Suprapubic skin (tissue), 4 donors: ENCODE measurements around the gene LGALS4. TPM values are rescaled to one million over a fixed set of nuclear protein-coding genes. Genes with fewer than 3 reads are reported as not detected.
"Not testable (repeated sequence)": the region's sequence is repeated elsewhere in the genome, so short reads cannot be mapped to it uniquely, and the experiment has no call there.

Source experiments
- DNase-seq, 2 donors: peaks; one replicate each; pipeline ENCODE4 v3.0.0-alpha.2; 2019; ENCODE audit warnings: low spot score in 2 of 2
- H3K27ac ChIP-seq: fragments of 200-600 bp; sonication (generic); one replicate; pipeline ENCODE4 v1.5.1; 2019
- H3K27me3 ChIP-seq: fragments of 200-600 bp; sonication (generic); one replicate; pipeline ENCODE4 v1.5.1; 2019
- H3K36me3 ChIP-seq: fragments of 200-600 bp; sonication (generic); one replicate; pipeline ENCODE4 v1.5.1; 2019
- H3K4me1 ChIP-seq: fragments of 200-600 bp; sonication (generic); one replicate; pipeline ENCODE4 v1.5.1; 2019
- H3K4me3 ChIP-seq: fragments of 200-600 bp; sonication (generic); one replicate; pipeline ENCODE4 v1.5.1; 2019; ENCODE audit warnings: mild to moderate bottlenecking
- H3K9me3 ChIP-seq: fragments of 200-600 bp; sonication (generic); one replicate; pipeline ENCODE4 v1.5.1; 2019
- EP300 ChIP-seq: sonication (generic); formaldehyde crosslinking; IDR thresholded peaks from one replicate; pipeline ENCODE4 v1.6.1; 2017; ENCODE audit warnings: antibody characterized with exemption
- POLR2A ChIP-seq, 2 donors: fragments of 450-650 bp; IDR thresholded peaks; one replicate each; pipeline ENCODE4 v1.6.1; 2017; ENCODE audit warnings: antibody characterized with exemption in 2 of 2, mild to moderate bottlenecking in 2 of 2, moderate library complexity in 2 of 2
- POLR2AphosphoS5 ChIP-seq, 3 donors: sonication (generic); formaldehyde crosslinking; IDR thresholded peaks; one replicate each; pipeline ENCODE4 v1.6.1; 2017; ENCODE audit warnings: antibody characterized with exemption in 3 of 3
- WGBS: methylation state at CpG from one replicate; pipeline ENCODE4 v1.1.5; 2018; 5-methylcytosine and 5-hydroxymethylcytosine counted together
- total RNA-seq, 4 donors: library from RNA; depleted of rRNA; stranded (reverse); fragments of >200 nt; gene quantifications; one replicate each; pipeline ENCODE4 v1.1.0, GENCODE V29; 2016
- TF ChIP-seq, protein P1 (sequence below), 2 donors: fragments of 200-600 bp in 1 of 2; fragments of 450-650 bp in 1 of 2; sonication (generic) in 1 of 2; IDR thresholded peaks; one replicate each; pipeline ENCODE4 v1.5.1; 2016 to 2019; ENCODE audit warnings: antibody characterized with exemption in 2 of 2, mild to moderate bottlenecking in 1 of 2, moderate library complexity in 1 of 2

LGALS4 gene
- total RNA-seq, 4 donors from 2014 or later = 0.39 to 8.2 (median 1.6) TPM

DNA sequence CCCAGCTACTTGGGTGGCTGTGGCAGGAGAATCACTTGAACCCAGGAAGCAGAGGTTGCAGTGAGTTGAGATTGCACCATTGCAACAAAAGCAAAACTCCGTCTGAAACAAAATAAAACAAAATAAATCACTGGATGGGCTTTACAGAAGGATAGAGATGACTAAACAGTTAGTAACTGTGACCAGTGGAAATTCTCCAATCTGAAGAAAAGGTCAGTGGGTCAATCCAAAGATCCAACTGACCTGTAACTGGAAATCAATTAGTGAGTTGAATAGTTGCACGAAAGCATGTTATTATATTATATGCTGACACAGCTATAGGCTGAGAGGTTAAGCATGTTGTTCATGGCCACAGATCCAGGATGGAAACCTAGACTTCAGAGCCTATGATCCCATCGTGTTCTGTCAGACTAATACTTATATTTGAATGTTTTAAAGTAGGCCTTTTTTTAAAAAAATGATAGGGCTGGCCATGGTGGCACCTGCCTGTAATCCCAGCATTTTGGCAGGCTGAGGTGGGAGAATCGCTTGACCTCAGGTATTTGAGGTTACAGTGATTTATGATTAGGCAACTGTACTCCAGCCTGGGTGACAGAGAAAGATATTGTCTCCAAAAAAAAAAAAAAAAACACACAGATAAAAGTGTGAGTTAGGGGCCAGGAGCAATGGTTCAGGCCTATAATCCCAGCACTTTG is 17.4 kb upstream of the LGALS4 start:
- 75% methylated on average over 4 of the region's 4 CpGs for WGBS

DNA sequence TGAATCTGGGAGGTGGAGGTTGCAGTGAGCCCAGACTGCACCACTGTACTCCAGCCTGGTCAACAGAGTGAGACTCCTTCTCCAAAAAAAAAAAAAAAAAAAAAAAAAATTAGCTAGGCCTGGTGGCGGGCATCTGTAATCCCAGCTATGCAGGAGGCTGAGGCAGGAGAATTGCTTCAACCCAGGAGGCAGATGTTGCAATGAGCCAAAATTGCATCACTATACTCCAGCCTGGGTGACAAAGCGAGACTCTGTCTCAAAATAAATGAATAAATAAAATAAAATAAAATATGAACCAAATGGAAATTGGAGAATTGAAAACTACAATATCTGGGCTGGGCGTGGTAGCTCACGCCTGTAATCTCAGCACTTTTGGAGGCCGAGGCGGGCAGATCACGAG is 16.5 kb upstream of the LGALS4 start:
- peaks cover 31% of the 10 kb centered on the region for H3K4me1 ChIP-seq
- H3K27ac ChIP-seq, H3K4me3 ChIP-seq, H3K9me3 ChIP-seq, DNase-seq, H3K27me3 ChIP-seq: not testable (repeated sequence)
- peaks cover 28% of the 10 kb centered on the region for H3K36me3 ChIP-seq
- WGBS = 92% methylated on average over 7 of the region's 7 CpGs

More for the DNA sequence above, 17.4 kb upstream of the LGALS4 start:
- Histone ChIP-seq H3K36me3 (peaks cover 28% of the 10 kb centered on the region), H3K9me3 (no peaks in the 10 kb centered on the region), H3K27me3 (no peaks in the 10 kb centered on the region), H3K4me1 (peaks cover 36% of the 10 kb centered on the region), H3K4me3 (no peak overlapping the region), H3K27ac (no peak overlapping the region)
- no peak for DNase-seq
- no peak for TF ChIP-seq POLR2AphosphoS5 (IDR thresholded peaks at IDR 0.05)
- no peak for TF ChIP-seq POLR2A (IDR thresholded peaks at IDR 0.05)
- no peak for TF ChIP-seq EP300
- TF ChIP-seq, protein P1, sequence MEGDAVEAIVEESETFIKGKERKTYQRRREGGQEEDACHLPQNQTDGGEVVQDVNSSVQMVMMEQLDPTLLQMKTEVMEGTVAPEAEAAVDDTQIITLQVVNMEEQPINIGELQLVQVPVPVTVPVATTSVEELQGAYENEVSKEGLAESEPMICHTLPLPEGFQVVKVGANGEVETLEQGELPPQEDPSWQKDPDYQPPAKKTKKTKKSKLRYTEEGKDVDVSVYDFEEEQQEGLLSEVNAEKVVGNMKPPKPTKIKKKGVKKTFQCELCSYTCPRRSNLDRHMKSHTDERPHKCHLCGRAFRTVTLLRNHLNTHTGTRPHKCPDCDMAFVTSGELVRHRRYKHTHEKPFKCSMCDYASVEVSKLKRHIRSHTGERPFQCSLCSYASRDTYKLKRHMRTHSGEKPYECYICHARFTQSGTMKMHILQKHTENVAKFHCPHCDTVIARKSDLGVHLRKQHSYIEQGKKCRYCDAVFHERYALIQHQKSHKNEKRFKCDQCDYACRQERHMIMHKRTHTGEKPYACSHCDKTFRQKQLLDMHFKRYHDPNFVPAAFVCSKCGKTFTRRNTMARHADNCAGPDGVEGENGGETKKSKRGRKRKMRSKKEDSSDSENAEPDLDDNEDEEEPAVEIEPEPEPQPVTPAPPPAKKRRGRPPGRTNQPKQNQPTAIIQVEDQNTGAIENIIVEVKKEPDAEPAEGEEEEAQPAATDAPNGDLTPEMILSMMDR (IDR thresholded peaks at IDR 0.05) = no peak

DNA sequence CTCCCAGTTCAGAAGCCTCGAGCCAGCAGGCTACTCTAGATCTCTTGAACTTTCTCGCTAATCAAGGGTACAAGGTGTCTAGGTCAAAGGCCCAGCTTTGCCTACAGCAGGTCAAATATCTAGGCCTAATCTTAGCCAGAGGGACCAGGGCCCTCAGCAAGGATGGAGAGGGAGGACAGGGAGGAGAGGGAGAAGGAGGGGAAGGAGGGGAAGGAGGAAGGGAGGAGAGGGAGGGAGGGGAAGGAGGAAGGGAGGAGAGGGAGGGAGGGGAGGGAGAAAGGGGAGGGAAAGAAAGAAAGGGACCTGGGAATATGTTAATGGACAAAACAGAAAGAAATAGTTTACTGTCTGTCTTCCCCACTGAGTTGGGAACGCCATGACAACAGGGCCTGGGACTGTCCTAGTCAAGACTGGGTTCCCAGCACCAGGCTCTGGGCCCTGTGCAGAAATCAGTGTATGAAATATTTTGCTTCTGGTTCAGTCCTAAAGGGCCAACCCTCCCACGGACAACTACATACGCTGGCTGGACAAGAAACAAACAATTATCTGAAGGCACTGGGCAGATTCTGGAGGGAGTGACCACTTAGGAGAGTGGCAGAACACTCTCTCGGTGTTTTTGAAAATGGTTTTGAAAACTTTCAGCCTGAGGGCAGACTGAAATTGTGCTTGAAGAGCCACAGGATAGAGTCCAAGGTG is 14.3 kb upstream of the LGALS4 start:
- H3K36me3 ChIP-seq = peaks cover 41% of the 10 kb centered on the region
- peaks cover 22% of the 10 kb centered on the region for H3K4me1 ChIP-seq

DNA sequence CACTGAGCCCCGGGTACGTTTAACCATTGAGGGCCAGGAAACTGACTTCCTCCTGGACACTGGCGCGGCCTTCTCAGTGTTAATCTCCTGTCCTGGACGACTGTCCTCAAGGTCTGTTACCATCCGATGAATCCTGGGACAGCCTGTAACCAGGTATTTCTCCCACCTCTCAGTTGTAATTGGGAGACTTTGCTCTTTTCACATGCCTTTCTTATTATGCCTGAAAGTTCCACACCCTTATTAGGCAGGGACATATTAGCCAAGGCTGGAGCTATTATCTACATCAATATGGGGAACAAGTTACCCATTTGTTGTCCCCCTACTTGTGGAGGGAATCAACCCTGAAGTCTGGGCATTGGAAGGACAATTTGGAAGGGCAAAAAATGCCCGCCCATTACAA is 13.2 kb upstream of the LGALS4 start:
- peaks cover 50% of the 10 kb centered on the region for H3K36me3 ChIP-seq
- 95% methylated on average over 5 of the region's 7 CpGs for WGBS
- DNase-seq, H3K4me3 ChIP-seq, H3K9me3 ChIP-seq, H3K27me3 ChIP-seq, H3K27ac ChIP-seq: not testable (repeated sequence)
- peaks cover 17% of the 10 kb centered on the region for H3K4me1 ChIP-seq

More for the DNA sequence above, 14.3 kb upstream of the LGALS4 start:
- Histone ChIP-seq H3K27me3 (no peaks in the 10 kb centered on the region), H3K27ac (no peak overlapping the region), H3K9me3 (no peaks in the 10 kb centered on the region), H3K4me3 (no peak overlapping the region)
- DNase-seq = no peak
- TF ChIP-seq POLR2A (IDR thresholded peaks at IDR 0.05) = no peak
- no peak for TF ChIP-seq POLR2AphosphoS5 (IDR thresholded peaks at IDR 0.05)
- TF ChIP-seq EP300 = no peak
- 68% methylated on average over 6 of the region's 6 CpGs for WGBS

DNA sequence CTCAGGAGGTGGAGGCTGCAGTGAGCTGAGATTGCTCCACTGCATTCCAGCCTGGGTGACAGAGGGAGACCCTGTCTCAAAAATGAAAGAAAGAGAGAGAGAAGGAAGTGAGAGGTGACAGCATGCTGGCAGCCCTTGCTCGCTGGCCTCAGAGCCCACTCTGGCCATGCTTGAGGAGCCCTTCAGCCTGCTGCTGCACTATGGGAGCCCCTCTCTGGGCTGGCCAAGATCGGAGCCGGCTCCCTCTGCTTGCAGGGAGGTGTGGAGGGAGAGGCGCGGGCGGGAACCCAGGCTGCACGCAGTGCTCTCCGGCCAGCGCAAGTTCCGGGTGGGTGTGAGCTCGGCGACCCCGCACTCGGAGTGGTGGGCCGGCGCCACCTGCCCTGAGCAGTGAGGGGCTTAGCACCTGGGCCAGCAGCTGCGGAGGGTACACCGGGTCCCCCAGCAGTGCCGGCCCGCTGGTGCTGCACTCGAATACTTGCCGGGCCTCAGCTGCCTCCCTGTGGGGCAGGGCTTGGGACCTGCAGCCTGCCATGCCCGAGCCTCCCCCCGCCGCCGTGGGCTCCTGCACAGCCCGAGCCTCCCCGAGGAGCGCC is 8.6 kb upstream of the LGALS4 start:
- not testable (repeated sequence) for H3K4me3 ChIP-seq, H3K27ac ChIP-seq, DNase-seq, H3K9me3 ChIP-seq, H3K27me3 ChIP-seq, H3K4me1 ChIP-seq
- H3K36me3 ChIP-seq = peaks cover 53% of the 10 kb centered on the region
- WGBS = over 99% methylated on average over 14 of the region's 29 CpGs

DNA sequence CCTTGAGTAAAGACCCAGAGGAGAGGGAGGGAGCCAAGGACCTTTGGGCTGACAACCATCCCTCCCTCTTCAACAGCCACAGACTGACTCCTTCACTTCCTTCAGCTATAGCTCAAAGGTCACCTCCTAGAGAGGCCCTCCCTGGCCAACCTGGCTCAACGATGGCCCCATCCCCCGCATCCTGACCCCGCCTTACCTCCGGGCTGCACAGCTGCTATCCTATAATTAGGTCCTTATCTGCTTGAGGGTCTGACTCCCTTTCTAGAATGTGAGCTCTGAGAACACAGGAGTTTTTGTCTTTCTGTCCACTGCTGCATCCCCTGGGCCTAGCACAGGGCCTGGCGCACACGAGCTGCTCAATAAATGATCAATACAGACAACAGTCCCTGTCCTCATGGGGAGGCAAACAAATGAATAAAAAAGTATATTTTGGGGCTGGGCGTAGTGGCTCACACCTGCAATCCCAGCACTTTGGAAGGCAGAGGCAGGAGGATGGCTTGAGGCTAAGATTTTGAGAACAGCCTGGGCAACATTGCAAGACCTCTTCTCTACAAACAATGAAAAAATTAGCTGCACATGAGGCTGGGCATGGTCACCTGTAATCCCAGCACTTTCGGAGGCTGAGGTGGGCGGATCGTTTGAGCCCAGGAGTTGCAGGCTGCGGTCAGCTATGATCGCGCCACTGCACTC is 6.6 kb upstream of the LGALS4 start:
- Histone ChIP-seq H3K4me1 (no peaks in the 10 kb centered on the region), H3K4me3 (no peak overlapping the region), H3K9me3 (no peaks in the 10 kb centered on the region), H3K36me3 (peaks cover 72% of the 10 kb centered on the region), H3K27me3 (no peaks in the 10 kb centered on the region), H3K27ac (no peak overlapping the region)
- WGBS = 88% methylated on average over 13 of the region's 13 CpGs
- TF ChIP-seq POLR2AphosphoS5 (IDR thresholded peaks at IDR 0.05) (no peak), POLR2A (IDR thresholded peaks at IDR 0.05) (no peak), EP300 (no peak)
- TF ChIP-seq, protein P1 (IDR thresholded peaks at IDR 0.05) = no peak
- no peak for DNase-seq

DNA sequence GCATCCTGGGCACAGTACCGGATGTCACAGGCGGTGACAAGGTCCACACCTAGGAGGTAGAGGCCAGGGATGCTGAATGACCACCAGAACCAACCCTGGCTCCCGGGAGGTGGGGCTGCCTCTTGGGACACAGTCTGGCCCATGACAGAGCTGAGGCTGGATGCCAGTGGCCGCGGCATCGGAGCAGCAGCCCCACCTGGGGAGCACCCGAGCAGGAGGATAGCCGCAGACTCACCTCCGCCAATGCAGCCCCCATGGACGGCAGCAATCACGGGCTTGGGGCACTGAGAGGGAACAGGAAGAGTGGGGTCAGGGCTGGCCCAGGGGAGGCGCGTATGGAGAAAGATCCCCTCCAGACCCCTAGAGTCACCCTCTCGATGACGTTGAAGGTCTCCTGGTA is 4.3 kb upstream of the LGALS4 start:
- 96% methylated on average over 12 of the region's 15 CpGs for WGBS
- no peaks in the 10 kb centered on the region for H3K9me3 ChIP-seq
- H3K27me3 ChIP-seq = no peaks in the 10 kb centered on the region
- H3K4me3 ChIP-seq = no peak overlapping the region
- H3K36me3 ChIP-seq = peaks cover 63% of the 10 kb centered on the region
- DNase-seq = no peak
- TF ChIP-seq POLR2A (IDR thresholded peaks at IDR 0.05) = no peak
- no peak for TF ChIP-seq EP300
- TF ChIP-seq POLR2AphosphoS5 (IDR thresholded peaks at IDR 0.05) = no peak
- TF ChIP-seq, protein P1 (IDR thresholded peaks at IDR 0.05) = no peak
- no peaks in the 10 kb centered on the region for H3K4me1 ChIP-seq
- no peak overlapping the region for H3K27ac ChIP-seq
